Measurements from ENCODE around the gene ANXA4.

Gene ANXA4

DNA sequence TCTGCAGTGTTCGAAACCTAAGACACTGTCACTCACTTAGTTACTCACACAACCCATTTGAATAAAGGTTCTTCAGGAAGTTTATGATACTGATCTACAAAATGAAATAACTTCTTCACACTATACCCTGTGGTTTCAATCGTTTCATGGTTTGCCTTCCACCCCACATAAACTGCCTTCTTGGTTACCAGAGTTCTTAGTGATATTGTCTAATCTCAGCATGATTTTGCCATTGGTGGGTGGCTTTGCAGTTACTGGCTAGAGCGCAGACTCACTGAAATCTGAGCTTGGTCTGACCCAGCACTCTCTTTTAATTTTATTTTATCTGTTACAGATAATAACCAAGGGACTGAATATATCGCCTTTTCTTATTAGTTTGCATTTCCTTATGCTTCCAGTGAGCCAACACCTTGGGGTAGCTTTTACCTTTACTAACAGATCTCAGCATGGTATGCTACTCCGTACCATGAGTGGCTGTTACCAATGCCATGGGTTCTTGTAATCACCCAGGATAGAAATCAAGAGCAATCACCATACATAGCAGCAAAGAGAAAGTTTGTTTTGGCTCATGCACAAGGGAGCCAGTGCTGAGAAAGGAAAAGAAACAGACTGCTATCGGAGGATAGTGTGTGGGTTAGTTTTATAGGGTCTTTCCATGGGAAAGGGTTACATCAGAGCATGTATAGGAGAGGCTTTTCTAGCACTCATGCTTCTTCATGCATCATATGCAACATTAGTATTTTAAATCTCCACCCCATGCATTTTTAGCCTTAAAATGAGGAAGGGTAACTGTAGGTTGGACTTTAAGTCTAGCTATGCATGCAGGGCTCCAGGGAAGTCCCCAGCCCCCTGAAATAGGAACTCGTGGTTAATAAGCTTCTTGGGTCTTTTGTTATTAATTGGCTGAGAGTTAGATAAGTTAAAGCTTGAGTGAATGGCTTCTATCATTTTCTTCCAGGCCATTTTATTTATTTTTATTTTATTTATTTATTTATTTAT, 33.3 kb downstream of the ANXA4 start:
- H3K4me1 ChIP-seq (ENCODE audit: control insufficient read depth in 1 of 2, insufficient read depth in 1 of 2, low read depth in 1 of 2, low read length in 1 of 2) = peaks cover under 1 to 3% of the 10 kb centered on the region in 2 experiments
- no peaks in the 10 kb centered on the region for H3K36me3 ChIP-seq
- TF ChIP-seq, protein P1, sequence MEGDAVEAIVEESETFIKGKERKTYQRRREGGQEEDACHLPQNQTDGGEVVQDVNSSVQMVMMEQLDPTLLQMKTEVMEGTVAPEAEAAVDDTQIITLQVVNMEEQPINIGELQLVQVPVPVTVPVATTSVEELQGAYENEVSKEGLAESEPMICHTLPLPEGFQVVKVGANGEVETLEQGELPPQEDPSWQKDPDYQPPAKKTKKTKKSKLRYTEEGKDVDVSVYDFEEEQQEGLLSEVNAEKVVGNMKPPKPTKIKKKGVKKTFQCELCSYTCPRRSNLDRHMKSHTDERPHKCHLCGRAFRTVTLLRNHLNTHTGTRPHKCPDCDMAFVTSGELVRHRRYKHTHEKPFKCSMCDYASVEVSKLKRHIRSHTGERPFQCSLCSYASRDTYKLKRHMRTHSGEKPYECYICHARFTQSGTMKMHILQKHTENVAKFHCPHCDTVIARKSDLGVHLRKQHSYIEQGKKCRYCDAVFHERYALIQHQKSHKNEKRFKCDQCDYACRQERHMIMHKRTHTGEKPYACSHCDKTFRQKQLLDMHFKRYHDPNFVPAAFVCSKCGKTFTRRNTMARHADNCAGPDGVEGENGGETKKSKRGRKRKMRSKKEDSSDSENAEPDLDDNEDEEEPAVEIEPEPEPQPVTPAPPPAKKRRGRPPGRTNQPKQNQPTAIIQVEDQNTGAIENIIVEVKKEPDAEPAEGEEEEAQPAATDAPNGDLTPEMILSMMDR (IDR thresholded peaks at IDR 0.05) = no peak
- H3K27ac ChIP-seq = no peak overlapping the region
- H3K4me3 ChIP-seq (ENCODE audit: low read depth in 1 of 2, low read length in 1 of 2) = no peak overlapping the region
- no peaks in the 10 kb centered on the region for H3K27me3 ChIP-seq
- H3K9me3 ChIP-seq = no peaks in the 10 kb centered on the region

DNA sequence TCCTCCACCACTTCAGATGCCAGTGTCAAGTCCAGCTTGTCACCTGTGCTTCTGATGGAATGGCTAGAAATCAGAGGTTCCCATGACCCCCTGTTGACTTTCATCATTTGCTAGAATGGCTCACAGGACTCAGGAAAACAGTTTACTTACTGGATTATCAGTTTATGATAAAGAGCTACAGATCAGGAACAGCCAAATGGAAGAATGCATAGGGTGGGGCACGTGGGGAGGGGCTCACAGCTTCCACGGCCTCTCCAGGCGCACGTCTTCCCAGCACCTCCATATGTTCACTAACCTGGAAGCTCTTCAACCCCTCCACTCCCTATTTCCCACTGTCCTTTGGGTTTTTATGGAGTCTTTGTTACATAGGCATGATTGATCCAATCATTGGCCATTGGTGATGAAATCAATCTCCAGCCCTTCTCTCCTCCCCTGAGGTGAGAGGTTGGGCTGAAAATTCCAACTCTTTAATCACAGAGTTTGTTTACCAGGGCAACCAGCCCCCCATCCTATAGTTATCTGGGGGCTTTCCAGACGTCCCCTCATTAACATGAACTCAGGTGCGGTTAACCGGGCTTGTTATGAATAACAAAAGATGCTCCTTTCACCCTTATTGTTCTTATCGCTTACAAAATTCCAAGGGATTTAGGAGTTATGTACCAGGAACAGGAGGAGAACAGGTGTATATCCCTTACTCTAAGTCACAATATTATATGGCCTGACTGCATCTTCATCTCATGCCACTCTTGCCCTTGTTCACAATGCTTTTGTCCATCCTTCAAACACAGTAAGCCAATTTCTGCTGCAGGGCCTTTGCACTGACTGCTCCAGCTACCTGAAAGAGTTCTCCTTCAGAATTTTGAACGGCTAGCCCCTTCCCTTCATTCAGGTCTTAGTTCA, 35.2 kb downstream of the ANXA4 start:
- no peaks in the 10 kb centered on the region for H3K27me3 ChIP-seq
- no peaks in the 10 kb centered on the region for H3K36me3 ChIP-seq
- H3K4me1 ChIP-seq (ENCODE audit: control insufficient read depth in 1 of 2, insufficient read depth in 1 of 2, low read depth in 1 of 2, low read length in 1 of 2) = peaks cover 3 to 4% of the 10 kb centered on the region in 2 experiments
- no peaks in the 10 kb centered on the region for H3K9me3 ChIP-seq
- no peak overlapping the region for H3K27ac ChIP-seq
- H3K4me3 ChIP-seq (ENCODE audit: low read depth in 1 of 2, low read length in 1 of 2) = no peak overlapping the region
- TF ChIP-seq, protein P1 (IDR thresholded peaks at IDR 0.05) = no peak

DNA sequence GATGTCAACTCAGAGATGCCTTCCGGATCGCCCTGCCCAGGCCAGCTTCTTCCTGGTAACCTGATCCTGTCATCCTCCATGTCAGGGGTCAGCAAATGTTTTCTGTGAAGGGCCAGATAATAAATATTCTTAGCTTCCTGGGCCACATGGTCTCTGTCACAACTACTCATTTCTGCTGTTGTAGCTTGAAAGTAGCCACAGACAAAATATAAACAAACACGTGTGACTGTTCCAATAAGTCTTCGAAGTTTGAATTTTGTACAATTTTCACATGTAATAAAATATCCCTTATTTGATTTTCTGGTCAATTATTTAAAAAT, 35.8 kb downstream of the ANXA4 start:
- Histone ChIP-seq H3K9me3 (no peaks in the 10 kb centered on the region), H3K27me3 (no peaks in the 10 kb centered on the region), H3K27ac (no peak overlapping the region), H3K36me3 (peaks cover 4% of the 10 kb centered on the region), H3K4me1 (ENCODE audit: control insufficient read depth in 1 of 2, insufficient read depth in 1 of 2, low read depth in 1 of 2, low read length in 1 of 2) (peaks cover 3 to 4% of the 10 kb centered on the region in 2 experiments), H3K4me3 (ENCODE audit: low read depth in 1 of 2, low read length in 1 of 2) (no peak overlapping the region)
- TF ChIP-seq, protein P1 (IDR thresholded peaks at IDR 0.05) = no peak

DNA sequence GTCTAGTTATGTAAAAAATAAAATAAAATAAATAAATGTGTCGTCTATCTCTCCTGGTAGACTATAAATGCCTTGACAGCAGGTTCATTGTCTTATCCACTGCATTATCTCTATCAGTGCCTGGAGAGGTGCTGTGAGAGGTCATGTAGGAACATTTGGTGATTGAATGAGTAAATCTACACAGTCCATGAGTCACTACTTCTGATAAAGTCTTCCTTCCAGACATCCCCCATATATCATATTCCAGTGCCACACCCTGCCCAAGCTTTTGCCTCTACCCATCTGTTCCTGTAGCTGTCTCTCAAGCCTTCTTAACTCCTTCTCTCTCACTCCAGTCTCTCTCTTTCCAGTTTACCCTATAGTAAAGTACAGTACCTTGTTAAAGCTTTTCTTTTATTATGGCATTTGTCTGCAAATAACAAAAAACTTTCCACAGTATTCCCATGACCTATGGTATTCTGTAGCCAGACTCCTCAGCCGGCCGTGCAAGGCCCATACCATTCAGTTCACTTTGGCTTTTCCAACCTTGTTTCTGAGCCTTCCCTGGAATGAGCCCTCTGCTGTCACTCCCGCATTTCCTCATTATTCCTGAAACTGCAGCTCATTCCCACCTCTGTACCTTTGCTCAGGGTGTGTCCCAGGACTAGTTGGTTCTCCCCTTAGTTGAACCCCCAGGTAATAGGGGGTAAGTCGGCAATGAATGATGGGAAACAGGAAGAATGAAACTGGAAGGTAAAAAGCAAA, 37.5 kb downstream of the ANXA4 start:
- TF ChIP-seq, protein P1 (IDR thresholded peaks at IDR 0.05) = no peak
- Histone ChIP-seq H3K36me3 (peaks cover 8% of the 10 kb centered on the region), H3K27ac (no peak overlapping the region), H3K9me3 (no peaks in the 10 kb centered on the region), H3K4me3 (ENCODE audit: low read depth in 1 of 2, low read length in 1 of 2) (no peak overlapping the region), H3K4me1 (ENCODE audit: control insufficient read depth in 1 of 2, insufficient read depth in 1 of 2, low read depth in 1 of 2, low read length in 1 of 2) (peaks cover 4 to 7% of the 10 kb centered on the region in 2 experiments), H3K27me3 (no peaks in the 10 kb centered on the region)

DNA sequence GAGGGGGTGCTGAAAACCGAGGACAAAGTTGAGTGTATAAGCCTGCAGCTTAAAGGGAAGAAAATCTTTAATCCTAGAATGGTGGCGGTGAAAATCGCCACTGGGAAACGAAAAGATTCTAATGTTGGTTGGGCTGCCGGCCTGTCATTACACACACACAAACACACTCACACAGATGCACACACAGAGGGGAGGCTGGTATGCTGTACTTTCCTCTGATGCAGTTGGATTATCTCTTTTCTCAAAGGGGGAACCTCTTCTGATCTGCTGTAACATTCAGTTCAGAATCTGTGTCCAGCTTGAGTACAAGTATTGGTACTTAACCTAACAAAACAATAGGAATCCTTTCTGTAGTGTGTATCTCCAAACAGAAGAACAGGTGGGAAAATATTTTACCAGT, 39.0 kb downstream of the ANXA4 start:
- Histone ChIP-seq H3K4me3 (ENCODE audit: low read depth in 1 of 2, low read length in 1 of 2) (no peak overlapping the region), H3K27me3 (no peaks in the 10 kb centered on the region), H3K9me3 (no peaks in the 10 kb centered on the region), H3K36me3 (peaks cover 14% of the 10 kb centered on the region), H3K27ac (no peak overlapping the region), H3K4me1 (ENCODE audit: control insufficient read depth in 1 of 2, insufficient read depth in 1 of 2, low read depth in 1 of 2, low read length in 1 of 2) (peaks cover 4 to 7% of the 10 kb centered on the region in 2 experiments)
- TF ChIP-seq, protein P1 (IDR thresholded peaks at IDR 0.05) = no peak
